KOPT-K1 (cell line): ENCODE data around the gene TCERG1.

Experiments used
- H3K27ac ChIP-seq: fragments of 200-600 bp; sonication (generic); 2 replicates; pipeline ENCODE4 v1.5.1; 2016; ENCODE audit warnings: antibody characterized with exemption, mild to moderate bottlenecking, low read depth, low read length; ENCODE audit not compliant: poor library complexity, severe bottlenecking
- H3K36me3 ChIP-seq: fragments of 200-600 bp; sonication (generic); 2 replicates; pipeline ENCODE4 v1.5.1; 2017; ENCODE audit warnings: antibody characterized with exemption, mild to moderate bottlenecking, low read length, moderate library complexity; ENCODE audit not compliant: insufficient read depth
- H3K9me3 ChIP-seq: fragments of 200-600 bp; sonication (generic); 2 replicates; pipeline ENCODE4 v1.5.1; 2017; ENCODE audit warnings: antibody characterized with exemption, low read length, mild to moderate bottlenecking; ENCODE audit not compliant: insufficient read depth, poor library complexity, severe bottlenecking

The TCERG1 gene

GRCh38 chr5:146521403-146522106 is 74.4 kb downstream of the TCERG1 start:
- H3K27ac ChIP-seq = no peak overlapping the region
- no peaks in the 10 kb centered on the region for H3K36me3 ChIP-seq
- H3K9me3 ChIP-seq = no peaks in the 10 kb centered on the region

- Histone ChIP-seq H3K9me3 (no peaks in the 10 kb centered on the region), H3K36me3 (no peaks in the 10 kb centered on the region), H3K27ac (no peak overlapping the region)
Observed at GRCh38 chr5:146523698-146524097, 76.6 kb downstream of the TCERG1 start.

- Histone ChIP-seq H3K9me3 (no peaks in the 10 kb centered on the region), H3K36me3 (no peaks in the 10 kb centered on the region), H3K27ac (no peak overlapping the region)
Observed at GRCh38 chr5:146527785-146528184, 80.7 kb downstream of the TCERG1 start.

GRCh38 chr5:146528236-146528635 is 81.1 kb downstream of the TCERG1 start:
- Histone ChIP-seq H3K36me3 (no peaks in the 10 kb centered on the region), H3K27ac (no peak overlapping the region), H3K9me3 (no peaks in the 10 kb centered on the region)

GRCh38 chr5:146529984-146530383 is 82.9 kb downstream of the TCERG1 start:
- H3K9me3 ChIP-seq = no peaks in the 10 kb centered on the region
- no peaks in the 10 kb centered on the region for H3K36me3 ChIP-seq
- no peak overlapping the region for H3K27ac ChIP-seq

GRCh38 chr5:146533260-146533857 is 86.2 kb downstream of the TCERG1 start:
- H3K9me3 ChIP-seq = no peaks in the 10 kb centered on the region
- no peak overlapping the region for H3K27ac ChIP-seq
- no peaks in the 10 kb centered on the region for H3K36me3 ChIP-seq

GRCh38 chr5:146533882-146534281 is 86.7 kb downstream of the TCERG1 start:
- no peaks in the 10 kb centered on the region for H3K9me3 ChIP-seq
- H3K27ac ChIP-seq = no peak overlapping the region
- no peaks in the 10 kb centered on the region for H3K36me3 ChIP-seq

GRCh38 chr5:146538432-146538831 is 91.3 kb downstream of the TCERG1 start:
- Histone ChIP-seq H3K36me3 (no peaks in the 10 kb centered on the region), H3K27ac (no peak overlapping the region), H3K9me3 (no peaks in the 10 kb centered on the region)

- Histone ChIP-seq H3K36me3 (no peaks in the 10 kb centered on the region), H3K27ac (no peak overlapping the region)
Observed at GRCh38 chr5:146539973-146540372, 92.8 kb downstream of the TCERG1 start.

GRCh38 chr5:146540414-146540813 is 93.3 kb downstream of the TCERG1 start:
- Histone ChIP-seq H3K27ac (no peak overlapping the region), H3K9me3 (no peaks in the 10 kb centered on the region), H3K36me3 (no peaks in the 10 kb centered on the region)

More at GRCh38 chr5:146539973-146540372, 92.8 kb downstream of the TCERG1 start:
- no peaks in the 10 kb centered on the region for H3K9me3 ChIP-seq

- Histone ChIP-seq H3K27ac (no peak overlapping the region), H3K36me3 (no peaks in the 10 kb centered on the region), H3K9me3 (no peaks in the 10 kb centered on the region)
Observed at GRCh38 chr5:146541958-146542849, 95.1 kb downstream of the TCERG1 start.

GRCh38 chr5:146544232-146544631 is 97.1 kb downstream of the TCERG1 start:
- no peaks in the 10 kb centered on the region for H3K9me3 ChIP-seq
- H3K36me3 ChIP-seq = no peaks in the 10 kb centered on the region
- H3K27ac ChIP-seq = no peak overlapping the region

- H3K36me3 ChIP-seq = no peaks in the 10 kb centered on the region
- no peak overlapping the region for H3K27ac ChIP-seq
- H3K9me3 ChIP-seq = no peaks in the 10 kb centered on the region
Observed at GRCh38 chr5:146548781-146549449, 101.8 kb downstream of the TCERG1 start.

GRCh38 chr5:146549615-146550014 is 102.5 kb downstream of the TCERG1 start:
- Histone ChIP-seq H3K27ac (no peak overlapping the region), H3K9me3 (no peaks in the 10 kb centered on the region)

GRCh38 chr5:146553446-146553845 is 106.3 kb downstream of the TCERG1 start:
- Histone ChIP-seq H3K27ac (no peak overlapping the region), H3K9me3 (no peaks in the 10 kb centered on the region), H3K36me3 (no peaks in the 10 kb centered on the region)

More at GRCh38 chr5:146549615-146550014, 102.5 kb downstream of the TCERG1 start:
- H3K36me3 ChIP-seq = no peaks in the 10 kb centered on the region
